Adipose tissue (tissue), 3 donors: Measurements from ENCODE around the gene MCRIP1. TPM values are rescaled to one million over a fixed set of nuclear protein-coding genes. Genes with fewer than 3 reads are reported as not detected.

Experiments used
- H3K27ac ChIP-seq: one replicate; pipeline ENCODE4 v1.5.1; 2013; ENCODE audit warnings: low read depth, low read length
- WGBS, 3 donors: extraction: QIAGEN DNeasy Blood & Tissue Kit; methylation state at CpG; one replicate each; pipeline ENCODE4 v1.1.7; 2013; 5-methylcytosine and 5-hydroxymethylcytosine counted together
- polyA plus RNA-seq, 3 donors: library from polyadenylated mRNA; stranded (reverse); fragments of 200-250 nt; gene quantifications; one replicate each; pipeline ENCODE4 v1.2.3, GENCODE V29; 2013
- donor health status: healthy with polysubstance abuse.
- donor health status: Bipolar disorder and iron deficiency.
- donor health status: healthy.

MCRIP1 gene
- polyA plus RNA-seq, 3 donors: 92.8 to 190 (median 116) TPM

DNA sequence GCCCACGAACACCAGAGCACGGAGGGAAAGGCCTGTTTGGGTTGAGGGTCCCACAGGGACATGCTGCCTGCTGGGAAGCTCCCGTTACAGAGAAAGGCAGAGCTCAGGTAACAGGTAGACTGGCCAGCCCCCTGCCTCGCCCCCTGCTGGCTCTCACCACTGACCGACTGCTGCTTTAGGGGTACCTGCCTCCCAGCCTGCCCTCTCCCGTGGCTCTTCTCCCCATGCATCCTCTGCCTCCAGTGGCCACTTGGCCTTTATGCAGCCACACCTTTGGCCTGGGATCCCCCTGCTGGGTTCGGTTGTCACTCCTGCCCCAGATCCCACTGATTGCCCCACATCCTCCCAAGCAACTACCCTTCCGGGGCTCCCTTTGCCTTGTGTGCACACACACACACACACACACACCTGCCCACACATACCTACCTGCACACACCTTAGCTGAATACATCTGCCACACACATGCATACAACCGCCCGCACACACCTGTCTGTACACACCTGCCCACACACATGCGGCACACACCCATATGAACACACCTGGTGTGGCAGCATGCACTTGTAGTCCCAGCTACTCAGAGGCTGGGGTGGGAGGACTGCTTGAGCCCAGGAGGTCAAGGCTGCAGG lies 7.1 kb downstream of the MCRIP1 start:
- 77 to 85% (median 79%) methylated on average over 11 of the region's 11 CpGs for WGBS, 3 donors

DNA sequence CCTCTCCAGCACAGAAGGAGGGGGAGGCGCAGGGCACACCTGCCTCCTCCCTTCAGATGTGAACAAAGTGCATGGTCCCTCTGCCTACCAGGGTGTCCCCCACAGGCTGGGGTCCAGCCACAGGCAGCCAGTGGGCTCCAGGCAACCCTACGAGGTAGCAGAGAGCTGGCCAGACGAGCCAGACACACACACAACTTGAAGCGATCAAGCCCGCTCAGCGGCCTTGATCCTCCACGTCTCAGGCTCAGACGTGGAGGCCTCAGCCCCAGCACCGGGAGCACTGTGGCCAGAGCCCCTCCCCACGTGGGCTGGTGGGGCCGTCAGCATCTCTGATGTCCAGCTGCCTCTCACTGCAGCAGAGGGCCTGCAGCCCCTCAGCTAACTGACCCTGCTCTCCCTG lies 8.5 kb downstream of the MCRIP1 start:
- 79 to 89% (median 84%) methylated on average over 9 to 11 of the region's 11 CpGs for WGBS, 3 donors
- no peak overlapping the region for H3K27ac ChIP-seq

More for the DNA sequence above, 7.1 kb downstream of the MCRIP1 start:
- no peak overlapping the region for H3K27ac ChIP-seq

DNA sequence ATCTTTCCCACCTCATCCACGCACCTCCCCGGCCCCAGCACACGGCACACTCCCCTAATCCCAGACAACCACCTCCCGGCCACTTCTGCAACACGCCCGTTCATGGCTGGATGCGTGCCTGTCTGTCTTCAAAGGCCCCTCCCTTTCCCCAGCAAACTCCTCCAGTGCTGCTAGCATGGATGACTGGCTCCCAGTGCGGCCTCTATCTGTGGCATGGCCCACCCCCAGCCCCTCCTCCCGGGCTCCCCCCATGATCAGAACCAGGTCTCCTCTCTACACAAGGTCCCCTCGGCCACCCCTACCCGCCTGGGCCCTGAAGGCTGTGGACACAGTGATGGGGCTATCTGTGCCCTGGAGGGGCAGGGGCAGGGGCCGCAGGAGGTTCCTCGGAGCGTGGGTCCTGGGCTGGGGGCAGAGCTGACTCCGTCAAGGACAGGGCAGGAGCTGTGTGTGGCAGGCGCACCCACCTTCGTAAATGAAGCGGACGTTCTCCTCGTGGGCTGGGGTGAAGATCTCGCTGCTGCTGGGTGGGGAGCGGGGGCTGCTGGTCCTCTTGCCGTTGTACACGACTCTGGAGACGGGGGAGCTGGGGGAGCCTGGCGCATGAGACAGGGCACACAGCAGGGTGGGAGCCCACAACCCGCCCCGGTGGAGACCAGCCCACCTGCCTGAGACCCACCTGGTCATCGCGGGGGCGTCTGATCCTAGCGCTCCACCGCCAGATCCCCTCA lies 9.1 kb downstream of the MCRIP1 start:
- H3K27ac ChIP-seq: no peak overlapping the region
- WGBS, 3 donors: 91 to 94% (median 92%) methylated on average over 32 to 33 of the region's 33 CpGs

DNA sequence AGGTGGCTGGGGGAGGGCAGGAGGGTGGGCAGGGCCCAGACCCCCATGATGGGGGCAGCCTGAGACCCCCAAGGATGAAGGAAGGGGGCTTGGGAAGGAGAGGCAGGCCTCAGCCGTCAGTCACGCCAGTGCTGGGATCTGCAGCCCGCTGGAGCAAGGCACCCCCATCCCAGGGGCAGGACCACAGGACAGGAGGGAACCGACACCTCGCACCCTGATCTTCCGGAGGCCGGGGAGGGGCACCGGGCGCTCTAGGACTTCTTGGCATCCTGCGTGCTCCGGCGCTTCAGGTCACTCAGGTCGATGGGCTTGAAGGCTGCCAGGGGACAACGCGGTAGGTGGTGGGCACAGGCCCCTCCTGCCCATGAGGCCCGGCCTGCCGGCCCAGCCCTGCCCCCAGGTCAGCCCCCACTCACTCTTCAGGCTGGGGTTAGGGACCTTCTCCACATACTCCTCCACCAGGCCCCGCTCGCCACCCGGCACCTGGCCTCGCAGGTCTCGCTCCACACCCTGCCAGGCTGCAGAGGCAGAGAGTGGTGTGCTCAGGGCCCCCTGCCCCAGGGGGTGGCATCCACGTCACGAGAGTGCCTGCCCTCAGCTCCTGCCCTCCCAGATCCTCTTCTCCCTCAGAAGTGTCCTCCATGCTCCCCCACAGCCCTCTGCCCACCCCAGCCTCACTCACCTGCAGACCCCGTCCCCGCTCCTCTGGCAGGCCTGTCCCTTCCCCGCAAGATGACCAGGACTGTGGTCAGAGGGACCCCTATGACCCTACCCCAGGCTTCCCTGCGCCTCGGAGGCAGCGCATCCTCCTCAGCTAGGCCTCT lies 9.9 kb downstream of the MCRIP1 start:
- whole genome bisulfite sequencing, 3 donors: 94 to 97% (median 95%) methylated on average over 26 to 30 of the region's 30 CpGs

DNA sequence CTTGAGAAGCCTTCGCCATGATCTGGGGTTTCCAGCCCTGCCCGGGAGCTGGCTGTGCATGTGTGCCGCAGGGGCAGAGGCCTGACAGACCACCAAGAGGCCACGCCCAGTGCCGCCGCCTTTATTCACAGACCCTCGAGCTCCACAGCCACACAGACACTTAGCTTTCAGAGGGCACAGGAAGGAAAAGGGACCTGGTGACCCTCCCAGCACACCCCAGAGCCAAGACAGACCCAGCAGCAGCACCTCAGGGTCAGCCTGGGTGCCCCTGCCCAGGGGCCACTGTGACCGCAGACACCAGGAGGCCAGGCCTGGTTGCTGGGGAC lies 10.8 kb downstream of the MCRIP1 start:
- no peak overlapping the region for H3K27ac ChIP-seq
- 87 to 93% (median 89%) methylated on average over 8 of the region's 8 CpGs for WGBS, 3 donors

More for the DNA sequence above, 9.9 kb downstream of the MCRIP1 start:
- no peak overlapping the region for H3K27ac ChIP-seq

DNA sequence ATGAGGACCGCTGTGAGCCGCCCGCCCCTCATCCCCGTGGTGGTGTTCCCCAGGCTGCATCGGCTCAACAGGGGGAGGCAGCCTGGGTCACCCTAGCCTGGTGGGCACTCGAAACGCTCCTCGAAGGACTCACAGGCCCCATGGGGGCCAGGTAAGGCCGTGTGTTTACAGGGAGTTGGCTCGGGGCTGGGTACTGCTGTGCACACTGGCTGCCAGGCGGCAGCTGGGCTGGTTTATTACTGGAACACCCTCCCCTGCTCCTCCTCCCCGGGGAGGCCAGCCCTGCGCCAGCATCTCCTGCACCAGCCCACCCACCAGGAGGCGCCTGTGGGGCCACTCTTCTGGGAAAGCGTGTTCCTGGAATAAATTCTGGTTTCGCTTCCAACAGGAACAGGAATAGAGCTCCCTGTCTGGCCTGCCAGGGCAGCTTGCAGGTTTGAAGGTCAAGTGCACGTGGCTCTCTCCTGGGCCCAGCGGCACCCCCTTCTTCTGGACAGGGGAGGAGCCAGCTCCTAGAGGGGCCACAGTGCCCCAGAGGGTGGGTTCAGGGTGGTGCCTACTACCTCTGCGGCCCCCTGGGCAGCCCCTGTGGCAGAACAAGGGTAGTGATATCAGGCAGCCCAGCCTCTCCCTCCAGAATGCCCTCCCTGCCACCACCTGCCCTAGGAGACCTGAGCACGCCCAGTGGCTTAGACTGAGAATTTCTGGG lies 11.3 kb downstream of the MCRIP1 start:
- no peak overlapping the region for H3K27ac ChIP-seq
- WGBS, 3 donors: 33 to 50% (median 46%) methylated on average over 19 to 20 of the region's 20 CpGs

DNA sequence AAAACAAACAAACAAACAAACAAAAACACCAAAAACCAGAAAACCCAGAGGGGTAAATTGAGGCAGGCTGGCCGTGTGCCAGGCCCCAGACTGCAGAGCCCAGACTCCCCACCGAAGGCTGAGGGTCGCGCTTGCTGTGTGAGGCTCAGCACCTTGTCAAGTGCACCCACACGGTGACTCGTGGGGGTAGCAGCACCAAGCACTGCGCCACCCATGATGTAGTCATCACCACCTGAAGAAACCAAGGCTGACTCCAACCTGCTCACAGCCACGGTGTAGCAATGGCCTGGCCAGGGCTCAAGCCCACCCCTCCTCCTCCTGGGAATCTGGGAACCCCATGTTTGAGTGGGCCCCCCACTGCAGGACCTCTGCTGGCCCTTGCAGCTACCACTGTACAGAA lies 11.9 kb downstream of the MCRIP1 start:
- WGBS, 3 donors: 75 to 86% (median 84%) methylated on average over 8 of the region's 8 CpGs
- no peak overlapping the region for H3K27ac ChIP-seq

DNA sequence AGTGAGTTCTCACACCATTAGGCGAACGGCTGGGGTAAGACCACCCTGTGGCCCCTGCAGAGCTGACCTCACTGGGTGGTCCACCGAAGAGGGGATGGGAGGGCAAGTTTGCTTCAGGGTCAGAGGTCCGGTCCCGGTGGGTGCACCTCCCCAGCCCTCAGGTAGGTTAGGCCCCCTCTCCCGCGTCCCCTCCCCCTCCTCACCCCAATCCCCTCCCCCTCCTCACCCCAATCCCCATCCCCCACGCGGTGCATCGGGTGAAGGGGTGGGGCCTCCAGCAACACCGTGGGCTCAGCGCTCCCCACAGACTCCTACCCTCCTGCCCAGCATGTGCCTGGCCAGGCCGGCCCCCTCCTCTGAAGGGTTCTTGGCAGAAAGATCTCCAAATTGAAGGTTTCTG lies 13.4 kb downstream of the MCRIP1 start:
- WGBS, 3 donors: 27 to 42% (median 35%) methylated on average over 9 to 13 of the region's 13 CpGs

DNA sequence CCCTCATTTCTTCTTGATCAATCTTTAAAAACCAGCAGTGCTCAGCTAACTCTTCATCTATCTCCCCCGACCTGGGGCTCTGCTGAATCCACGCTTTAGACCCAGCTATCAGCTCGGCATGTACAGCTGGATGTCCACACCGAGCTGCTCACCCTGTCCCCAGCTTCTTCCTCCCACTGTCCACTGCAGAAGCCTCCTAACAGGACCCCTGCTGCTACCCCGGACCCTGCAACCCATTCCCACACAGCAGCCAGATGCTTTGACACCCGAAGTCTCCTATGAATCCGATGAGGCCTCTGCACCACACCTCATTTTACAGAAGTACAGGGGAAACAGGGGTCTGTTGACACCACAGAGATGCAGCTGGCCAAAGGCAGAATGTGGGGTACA lies 15.3 kb downstream of the MCRIP1 start:
- 41 to 52% (median 48%) methylated on average over 7 of the region's 7 CpGs for WGBS, 3 donors
- H3K27ac ChIP-seq: no peak overlapping the region

More for the DNA sequence above, 13.4 kb downstream of the MCRIP1 start:
- H3K27ac ChIP-seq: no peak overlapping the region

DNA sequence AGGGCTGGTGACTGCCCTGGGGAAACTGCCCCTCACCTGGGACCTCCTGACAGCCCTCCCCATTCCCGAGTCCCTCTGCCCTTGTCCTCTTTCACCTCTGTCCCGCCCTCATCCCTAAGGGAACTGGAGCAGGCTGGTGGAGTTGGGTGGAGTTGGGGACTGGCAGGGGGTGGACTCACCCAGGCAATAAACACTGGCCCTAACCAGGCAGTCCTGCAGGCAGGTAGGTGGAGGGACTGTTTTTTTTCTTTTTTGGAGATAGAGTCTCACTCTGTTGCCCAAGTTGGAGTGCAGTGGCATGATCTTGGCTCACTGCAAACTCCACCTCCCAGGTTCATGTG lies 17.5 kb downstream of the MCRIP1 start:
- no peak overlapping the region for H3K27ac ChIP-seq
- 60 to 76% (median 62%) methylated on average over 2 of the region's 2 CpGs for WGBS, 3 donors

DNA sequence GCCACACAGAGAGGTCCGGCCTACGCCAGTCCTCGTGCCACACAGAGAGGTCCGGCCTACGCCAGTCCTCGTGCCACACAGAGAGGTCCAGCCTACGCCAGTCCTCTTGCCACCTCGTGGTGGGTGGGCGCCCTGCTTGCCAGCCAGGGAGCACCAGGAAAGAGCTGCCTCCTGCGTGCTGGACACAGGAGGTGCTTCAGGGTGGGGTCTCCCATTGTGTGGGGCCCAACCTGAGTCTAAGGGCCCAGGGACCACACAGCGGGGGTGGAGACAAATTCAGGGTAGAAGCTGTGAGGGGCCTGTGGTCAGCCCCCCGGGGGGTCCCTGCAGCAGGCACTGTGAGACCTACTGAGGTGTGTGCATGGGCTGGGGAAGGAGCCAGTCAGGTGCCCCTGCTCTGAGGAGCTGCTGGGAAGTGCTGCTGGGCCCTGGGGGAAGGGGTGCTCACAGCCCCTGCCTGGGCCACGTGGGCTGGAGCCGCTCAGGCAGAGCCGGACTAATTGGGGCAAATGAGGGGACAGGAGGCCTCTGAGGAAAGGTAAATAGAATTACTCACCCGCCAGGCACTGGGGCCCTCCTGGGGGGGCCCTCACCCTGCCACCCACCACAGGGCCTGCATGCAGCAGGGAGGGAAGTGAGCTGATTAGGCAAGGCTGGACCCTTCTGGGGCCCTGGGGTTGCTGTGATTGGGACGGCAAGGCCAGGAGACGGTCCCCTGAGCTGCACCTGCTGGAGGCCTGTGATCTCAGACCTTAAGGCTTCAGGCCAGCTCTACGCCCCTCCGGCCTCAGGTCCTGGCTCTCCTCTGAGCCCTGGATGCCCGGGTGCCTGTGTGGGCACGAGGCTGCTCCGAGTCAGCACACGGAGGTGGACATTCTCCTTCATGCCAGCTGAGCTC lies 18.1 kb downstream of the MCRIP1 start:
- H3K27ac ChIP-seq: no peak overlapping the region
- 67 to 76% (median 71%) methylated on average over 18 to 24 of the region's 24 CpGs for WGBS, 3 donors

DNA sequence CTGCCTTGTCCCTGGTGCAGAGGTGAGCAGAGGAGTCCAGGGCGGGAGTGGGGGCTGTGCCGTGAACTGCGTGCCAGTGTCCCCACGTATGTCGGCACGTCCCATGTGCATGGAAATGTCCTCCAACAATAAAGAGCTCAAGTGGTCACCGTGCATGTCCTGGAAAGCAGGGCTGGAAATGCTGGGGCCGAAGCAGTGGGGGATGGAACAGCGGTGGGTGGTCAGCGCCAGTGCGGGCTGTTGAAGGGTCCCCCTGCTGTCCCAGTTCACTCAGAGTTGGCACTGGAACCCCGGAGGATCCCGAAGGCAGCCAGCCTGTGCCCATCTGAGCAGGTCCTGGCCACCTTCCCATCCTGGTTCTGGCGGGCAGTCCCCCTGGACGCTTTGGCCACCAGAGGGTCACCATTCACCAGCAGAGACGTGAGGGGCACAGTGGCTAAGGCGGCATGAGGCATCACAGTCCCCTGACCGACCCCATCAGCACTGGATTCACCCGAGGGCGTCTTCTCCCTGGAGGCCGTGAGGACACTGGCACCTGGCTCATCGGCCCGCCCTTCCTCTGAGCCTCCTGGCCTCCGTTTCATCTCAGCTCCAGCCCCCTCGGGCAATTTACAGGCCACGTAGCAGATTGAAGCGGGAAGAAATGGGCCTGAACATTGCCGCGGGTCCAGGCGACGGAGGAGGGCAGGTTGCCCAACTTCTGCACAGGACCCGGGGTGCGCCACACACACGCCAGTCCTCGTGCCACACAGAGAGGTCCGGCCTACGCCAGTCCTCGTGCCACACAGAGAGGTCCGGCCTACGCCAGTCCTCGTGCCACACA lies 19.0 kb downstream of the MCRIP1 start:
- 86 to 92% (median 87%) methylated on average over 37 to 40 of the region's 41 CpGs for WGBS, 3 donors

DNA sequence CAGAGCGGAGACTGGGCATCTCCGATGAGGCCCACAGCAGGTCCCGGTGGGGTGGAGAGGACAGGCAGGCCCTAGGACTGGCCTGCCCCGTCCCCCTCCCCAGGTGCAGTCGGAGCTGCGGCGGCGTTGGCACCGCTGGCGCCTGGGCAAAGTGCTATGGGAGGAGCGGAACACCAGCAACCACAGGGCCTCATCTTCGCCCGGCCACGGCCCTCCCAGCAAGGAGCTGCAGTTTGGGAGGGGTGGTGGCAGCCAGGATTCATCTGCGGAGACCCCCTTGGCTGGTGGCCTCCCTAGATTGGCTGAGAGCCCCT lies 19.8 kb downstream of the MCRIP1 start:
- no peak overlapping the region for H3K27ac ChIP-seq
- WGBS, 3 donors: 88 to 89% (median 89%) methylated on average over 9 to 15 of the region's 15 CpGs

More for the DNA sequence above, 19.0 kb downstream of the MCRIP1 start:
- no peak overlapping the region for H3K27ac ChIP-seq

DNA sequence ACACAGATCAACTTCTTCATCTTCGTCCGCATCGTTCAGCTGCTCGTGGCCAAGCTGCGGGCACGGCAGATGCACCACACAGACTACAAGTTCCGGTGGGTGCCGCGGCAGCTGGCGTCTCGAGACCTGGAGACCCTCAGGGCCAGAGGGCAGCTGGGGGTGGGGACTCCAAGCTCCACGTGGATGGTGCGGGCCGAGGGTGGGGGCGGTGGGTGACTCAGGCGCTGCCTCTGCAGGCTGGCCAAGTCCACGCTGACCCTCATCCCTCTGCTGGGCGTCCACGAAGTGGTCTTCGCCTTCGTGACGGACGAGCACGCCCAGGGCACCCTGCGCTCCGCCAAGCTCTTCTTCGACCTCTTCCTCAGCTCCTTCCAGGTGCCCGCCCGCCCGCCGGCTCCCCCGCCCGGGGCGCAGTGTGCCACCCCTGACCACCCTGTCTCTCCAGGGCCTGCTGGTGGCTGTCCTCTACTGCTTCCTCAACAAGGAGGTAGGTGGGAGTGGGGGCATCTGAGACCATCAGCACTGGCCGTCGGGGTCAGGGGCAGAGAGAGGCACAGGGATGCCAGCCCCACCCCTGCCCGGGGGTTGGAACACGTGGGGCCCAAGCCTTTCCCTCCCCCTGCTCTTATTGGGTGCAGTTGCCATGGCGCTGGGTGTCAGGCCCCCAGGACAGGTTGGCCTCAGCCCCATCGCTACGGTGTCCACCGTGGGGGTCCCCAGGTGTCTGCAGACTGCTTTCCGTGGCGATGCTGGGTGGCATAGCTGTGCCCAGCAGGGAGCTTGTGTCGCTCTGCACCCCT lies 20.3 kb downstream of the MCRIP1 start:
- WGBS, 3 donors: 83 to 88% (median 83%) methylated on average over 31 to 45 of the region's 45 CpGs
- no peak overlapping the region for H3K27ac ChIP-seq

DNA sequence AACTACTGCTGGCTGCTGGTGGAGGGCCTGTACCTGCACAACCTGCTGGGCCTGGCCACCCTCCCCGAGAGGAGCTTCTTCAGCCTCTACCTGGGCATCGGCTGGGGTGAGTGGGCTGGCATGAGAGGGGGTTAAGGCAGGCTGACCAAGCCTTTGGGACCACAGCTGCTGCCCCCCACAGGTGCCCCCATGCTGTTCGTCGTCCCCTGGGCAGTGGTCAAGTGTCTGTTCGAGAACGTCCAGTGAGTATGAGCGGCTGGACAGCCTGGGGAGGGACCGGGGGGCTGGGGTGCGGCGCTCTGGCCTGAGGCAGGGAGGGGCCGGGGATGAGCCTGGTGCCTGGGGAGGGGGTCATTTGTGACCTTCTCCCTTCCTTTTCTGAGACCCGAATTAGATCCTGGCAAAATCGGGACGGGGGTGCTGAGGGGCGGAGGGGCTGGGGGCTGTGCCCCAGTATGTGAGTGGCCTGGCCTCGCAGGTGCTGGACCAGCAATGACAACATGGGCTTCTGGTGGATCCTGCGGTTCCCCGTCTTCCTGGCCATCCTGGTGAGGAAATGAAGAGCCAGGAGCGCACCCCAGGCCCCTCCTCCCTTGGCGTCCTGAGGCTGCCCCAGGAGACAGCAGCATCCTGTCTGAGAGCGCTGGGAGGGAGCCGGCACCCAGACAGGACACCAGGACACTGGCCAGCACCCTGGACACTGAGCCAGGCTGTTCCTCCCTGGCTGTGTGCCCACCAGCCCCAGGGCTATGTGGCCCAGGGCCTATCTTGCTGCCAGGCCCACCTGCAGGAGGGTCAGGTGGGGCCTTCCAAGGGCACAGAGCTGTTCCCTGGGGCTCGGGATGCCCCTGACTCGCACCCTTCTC lies 21.2 kb downstream of the MCRIP1 start:
- WGBS, 3 donors: 69 to 86% (median 72%) methylated on average over 20 to 24 of the region's 24 CpGs

More for the DNA sequence above, 21.2 kb downstream of the MCRIP1 start:
- no peak overlapping the region for H3K27ac ChIP-seq
